ENCODE results near the gene DPP10.

DPP10 gene

DNA sequence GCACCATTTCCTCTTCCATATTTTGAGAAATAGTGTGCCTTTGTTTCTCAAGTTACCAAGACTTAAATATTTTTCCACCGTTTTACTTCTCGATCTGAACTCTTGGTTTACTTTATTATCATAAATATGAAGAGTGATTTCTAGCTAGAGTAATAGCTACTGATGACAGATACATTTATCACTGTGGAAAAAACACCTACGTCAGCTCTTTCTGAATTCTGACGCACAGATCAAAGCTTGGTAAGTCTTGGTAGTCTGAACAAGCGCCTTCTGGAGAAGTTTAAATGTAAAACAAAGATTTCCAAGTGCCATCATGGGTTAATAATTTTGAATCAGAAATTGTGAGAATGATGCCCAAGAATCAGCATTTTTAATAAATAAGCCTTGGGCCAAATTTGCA lies 367.7 kb downstream of the DPP10 start:
- DNase-seq (ENCODE audit: low read depth) = no peak

DNA sequence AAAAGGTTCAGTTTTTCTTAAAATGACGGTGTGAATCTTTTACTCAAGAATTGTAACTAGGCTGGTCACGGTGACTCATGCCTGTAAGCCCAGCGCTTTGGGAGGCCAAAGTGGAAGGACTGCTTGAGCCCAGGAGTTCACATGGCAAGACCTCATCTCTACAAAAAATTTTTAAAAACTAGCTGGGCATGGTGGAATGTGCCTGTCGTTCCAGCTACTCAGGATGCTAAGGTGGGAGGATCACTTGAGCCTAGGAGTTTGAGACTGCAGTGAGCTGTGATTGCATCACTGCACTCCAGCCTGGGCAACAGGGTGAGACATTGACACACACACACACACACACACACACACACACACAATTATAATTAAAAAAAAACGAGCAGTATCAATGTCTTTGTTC lies 369.8 kb downstream of the DPP10 start:
- no peak for DNase-seq (ENCODE audit: low read depth)

DNA sequence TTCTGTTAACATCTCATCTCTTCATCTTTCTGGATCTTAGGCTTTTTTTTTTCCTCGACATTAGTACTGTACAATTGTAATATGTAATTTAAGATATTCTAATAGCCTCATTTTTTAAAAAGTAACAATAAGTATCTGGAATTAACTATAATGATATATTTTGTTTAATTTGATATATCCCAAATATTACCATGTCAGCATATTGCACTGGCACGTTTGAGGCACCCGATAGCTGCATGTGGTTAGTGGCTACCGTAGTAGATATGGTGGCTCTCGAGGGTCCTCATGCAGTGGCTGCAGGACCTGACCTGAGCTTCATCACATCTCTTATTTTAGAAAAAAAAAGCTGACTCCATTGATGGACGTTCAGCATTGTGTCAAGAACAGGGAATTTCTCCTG lies 371.9 kb downstream of the DPP10 start:
- DNase-seq (ENCODE audit: low read depth) = no peak

DNA sequence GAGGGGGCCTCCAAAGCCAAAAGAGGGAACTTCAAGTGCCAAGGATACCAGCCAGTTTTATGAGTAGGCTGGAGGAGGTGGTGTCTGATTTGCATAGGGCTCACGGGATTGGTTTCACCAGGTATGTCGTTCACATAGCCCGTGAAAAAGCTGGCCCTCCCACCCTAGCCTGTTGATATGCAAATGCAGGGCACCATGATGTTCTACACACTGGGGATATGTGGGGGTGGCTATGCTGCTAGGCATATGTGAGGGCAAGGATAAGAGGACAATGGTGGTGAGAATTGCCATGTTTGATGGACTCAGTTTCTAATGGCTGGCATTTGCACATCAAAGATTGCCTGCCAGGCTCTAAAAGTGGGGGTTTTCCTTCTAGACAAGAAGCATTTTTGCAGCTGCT lies 378.6 kb downstream of the DPP10 start:
- no peak for DNase-seq (ENCODE audit: low read depth)

DNA sequence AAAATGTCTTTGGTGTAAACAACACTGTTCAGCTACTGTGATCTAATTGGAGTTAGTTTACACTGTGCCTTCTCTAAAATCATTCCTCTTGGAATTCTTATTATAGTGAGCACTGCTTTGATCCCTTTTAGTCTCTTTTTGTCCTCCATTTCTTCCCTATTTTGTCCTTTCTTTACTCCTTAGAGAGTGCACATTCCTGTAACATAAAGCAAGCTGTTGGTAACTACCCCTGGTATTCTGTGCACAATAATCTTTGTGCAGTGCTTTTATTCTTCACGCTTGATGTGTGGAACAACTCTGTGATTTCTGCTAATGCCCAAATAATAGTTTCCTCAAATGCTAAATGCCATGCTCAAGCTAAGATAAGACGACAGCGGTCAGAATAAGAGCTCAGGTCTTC lies 401.5 kb downstream of the DPP10 start:
- DNase-seq (ENCODE audit: low read depth) = no peak

DNA sequence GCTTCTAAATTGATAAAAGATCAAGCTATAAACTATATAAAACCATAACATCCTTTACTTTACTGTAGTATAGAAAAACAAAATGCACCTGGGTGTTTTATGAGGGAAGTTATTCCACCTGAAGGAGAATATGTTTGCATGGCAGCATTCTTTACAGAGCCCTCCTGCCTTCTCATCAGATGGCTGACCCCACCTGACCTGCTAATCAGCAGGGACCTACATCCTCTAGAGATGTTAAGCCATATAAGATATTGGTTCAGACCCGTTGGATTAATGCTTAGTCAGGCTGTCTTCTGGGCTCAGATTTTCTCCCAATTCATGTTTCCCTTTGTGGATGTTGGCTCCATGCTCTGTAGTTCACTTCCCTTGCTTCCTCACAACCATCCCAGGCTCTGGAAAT lies 414.8 kb downstream of the DPP10 start:
- DNase-seq (ENCODE audit: low read depth) = no peak

DNA sequence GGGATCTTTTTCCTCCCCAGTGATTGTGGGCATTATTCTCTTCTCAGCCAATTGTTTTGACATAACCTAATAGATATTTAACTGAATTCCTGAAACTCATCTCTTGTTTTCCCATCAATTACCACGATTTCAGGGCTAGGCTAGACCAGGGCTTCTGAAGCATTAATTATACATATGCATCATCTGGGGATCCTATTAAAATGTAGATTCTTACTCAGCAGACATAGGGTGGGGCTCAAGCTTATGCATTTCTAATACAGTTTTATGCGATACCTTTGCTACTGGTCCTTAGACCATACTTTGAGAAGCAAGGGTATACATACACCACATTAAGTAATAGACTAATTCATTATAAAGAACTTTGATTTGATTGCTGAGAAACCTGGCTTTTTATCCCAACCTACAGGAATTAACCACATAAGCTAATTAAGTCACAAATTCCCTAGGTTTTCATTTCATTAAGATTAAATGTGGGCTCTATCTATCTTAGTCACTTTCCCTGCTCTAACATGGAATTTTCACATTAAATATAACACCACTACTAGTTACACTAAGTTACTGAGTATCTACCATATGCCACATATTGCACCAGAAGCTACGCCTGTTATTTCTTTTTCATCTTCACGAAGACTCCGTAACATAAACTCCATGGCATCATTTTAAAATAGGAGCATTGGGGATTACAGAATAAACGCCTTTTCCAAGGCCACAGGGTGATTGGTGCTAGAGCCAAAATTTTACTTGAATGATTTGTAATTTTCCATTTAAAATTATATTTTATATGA lies 417.5 kb downstream of the DPP10 start:
- DNase-seq (ENCODE audit: low read depth) = no peak

DNA sequence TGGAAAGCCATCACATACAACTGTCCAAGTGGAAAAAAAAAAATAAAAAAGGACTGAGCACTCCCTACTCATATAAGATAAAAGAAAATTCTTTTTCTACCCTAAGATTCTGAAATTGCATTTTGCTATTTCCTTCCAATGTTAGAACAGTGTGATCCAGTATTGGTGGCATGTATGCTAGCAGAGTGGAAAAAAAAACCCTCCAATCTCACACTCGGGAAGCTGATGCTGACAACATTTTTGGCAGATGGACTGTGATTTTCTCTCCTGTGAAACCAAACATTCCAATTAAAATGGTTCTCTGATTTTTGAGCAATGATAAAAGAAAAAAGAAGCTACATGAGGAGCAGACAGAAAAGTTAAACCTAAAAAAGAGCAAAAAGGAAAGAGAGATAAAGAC lies 419.8 kb downstream of the DPP10 start:
- DNase-seq (ENCODE audit: low read depth) = no peak

DNA sequence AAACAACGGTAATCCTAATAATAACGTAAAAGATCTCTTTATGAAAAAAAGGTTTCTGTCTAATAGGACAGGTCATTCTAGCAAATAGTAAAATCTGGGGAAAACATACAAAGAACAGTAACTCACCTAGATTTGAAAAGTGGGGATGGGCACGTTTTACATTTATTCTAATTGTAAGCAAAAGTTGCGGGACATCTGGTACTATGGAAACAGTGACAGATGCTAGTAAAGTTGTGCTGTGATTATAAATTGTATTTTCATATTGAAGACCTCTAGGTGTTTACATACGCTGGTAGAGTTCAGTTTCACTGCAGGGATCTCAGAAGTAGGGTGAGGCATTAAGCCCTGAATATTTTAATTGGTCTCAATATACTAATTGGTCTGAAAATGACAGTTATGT lies 422.5 kb downstream of the DPP10 start:
- DNase-seq (ENCODE audit: low read depth) = no peak

DNA sequence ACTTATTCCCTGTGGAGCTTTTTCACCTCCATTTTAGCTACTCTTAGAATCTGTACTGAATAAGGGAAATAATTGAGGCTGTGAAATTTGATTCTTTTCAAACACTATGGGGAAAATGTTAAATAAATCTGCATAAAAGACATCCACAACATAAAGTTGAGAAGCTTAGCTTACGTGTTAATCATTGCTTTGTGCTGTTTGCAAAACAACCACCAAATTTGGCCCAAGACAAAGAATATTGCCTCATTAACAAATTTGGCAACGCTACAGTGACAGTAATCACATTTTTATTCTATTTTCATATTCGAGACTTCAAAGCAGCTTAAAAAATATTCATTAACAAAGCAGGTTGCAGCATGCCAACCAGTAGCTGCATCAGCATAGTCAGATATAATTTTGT lies 437.6 kb downstream of the DPP10 start:
- DNase-seq (ENCODE audit: low read depth) = no peak

DNA sequence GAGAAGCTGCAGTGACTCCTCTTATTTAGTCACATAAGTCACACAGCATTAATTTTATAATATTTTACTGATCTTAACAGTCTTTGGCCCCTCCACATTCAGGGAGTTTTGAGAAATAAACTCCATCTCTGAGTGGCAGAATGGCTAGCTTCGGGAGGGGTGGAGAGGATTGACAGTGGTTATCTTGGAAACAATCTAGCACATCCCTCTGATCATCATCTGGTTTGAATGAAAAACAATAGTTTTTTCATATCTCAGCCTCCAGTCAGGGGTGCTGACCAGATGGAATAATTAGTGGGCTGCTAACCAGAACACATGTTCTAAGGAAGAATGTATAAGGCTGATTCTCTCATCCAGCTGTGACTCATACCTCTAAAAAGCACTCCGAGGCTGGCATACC lies 477.5 kb downstream of the DPP10 start:
- DNase-seq (ENCODE audit: low read depth) = no peak

DNA sequence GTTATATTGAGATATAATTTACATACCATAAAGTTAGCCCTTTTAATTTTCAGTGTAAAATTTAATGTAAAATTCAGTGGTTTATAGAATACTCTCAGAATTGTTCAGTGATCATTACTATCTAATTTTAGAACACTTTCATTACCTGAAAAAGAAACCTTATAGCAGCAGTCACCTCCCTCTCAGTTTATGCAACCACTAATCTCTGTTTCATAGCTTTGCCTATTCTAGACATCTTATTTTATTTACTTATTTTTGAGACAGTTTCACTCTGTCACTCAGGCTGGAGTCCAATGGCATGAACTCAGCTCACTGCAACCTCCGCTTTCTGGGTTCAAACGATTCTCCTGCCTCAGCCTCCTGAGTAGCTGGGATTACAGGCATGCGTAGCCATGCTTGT lies 479.6 kb downstream of the DPP10 start:
- DNase-seq (ENCODE audit: low read depth) = no peak

DNA sequence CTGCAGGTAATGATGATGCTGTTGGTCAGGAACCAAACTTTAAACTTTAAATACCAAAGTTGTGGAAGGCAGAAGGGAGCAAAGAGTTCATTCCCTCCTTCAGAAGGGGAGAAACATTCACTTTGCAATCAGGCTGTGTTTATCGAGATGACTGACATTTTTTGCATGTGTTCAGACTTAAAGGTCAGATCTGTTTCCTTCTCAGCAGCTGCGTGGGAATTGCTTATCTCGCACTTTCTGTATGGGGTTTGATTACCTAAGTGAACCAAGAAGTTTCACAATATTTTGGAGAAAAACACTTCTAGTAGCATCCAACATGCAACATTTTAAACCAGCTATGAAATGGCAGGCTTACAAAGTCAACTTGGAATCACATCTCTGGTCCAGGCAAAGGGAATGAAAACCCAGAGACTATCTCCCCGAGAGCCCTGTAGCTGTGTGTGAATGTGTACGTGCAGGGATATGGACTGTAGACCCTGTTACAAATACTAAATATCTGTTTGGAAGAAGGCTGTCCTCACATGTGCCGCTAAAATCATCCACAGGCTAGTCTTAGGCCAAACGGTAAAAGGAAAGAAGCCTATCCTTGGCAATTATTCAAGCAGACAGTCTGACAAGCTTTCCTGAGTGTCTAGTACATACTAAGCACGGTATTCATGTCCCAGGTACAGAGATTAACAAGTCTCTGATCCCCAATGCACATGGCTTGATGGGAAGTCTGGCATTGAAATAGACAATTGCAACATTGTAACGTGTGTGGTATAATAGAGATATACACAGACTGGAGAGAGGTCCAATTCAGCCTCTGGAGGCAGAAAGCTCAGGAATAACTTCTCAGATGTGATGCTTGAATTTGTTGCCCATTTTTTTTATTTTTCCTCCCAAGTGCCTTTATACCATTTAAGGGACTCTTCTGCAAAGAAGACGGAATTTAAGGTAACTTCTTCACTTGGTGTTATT lies 483.1 kb downstream of the DPP10 start:
- no peak for DNase-seq (ENCODE audit: low read depth)

DNA sequence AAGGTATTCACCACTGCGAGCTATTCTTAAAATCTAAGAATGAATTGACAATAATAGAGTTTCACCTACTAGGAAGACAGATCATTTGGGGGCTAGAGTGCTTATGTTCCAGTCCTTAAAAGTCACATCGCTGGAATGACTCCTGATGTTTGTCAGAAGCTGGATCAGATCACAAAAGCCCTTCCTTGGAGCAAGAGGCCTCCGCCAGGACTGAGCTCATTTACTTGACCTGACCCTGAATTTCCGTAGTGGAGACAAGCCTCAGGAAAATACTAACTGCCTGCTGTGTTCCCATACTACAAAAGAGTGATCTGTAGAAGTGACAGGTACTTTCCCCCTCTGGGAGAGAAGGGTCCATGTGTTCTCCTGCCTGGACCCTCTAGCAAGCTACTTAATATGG lies 483.9 kb downstream of the DPP10 start:
- no peak for DNase-seq (ENCODE audit: low read depth)

DNA sequence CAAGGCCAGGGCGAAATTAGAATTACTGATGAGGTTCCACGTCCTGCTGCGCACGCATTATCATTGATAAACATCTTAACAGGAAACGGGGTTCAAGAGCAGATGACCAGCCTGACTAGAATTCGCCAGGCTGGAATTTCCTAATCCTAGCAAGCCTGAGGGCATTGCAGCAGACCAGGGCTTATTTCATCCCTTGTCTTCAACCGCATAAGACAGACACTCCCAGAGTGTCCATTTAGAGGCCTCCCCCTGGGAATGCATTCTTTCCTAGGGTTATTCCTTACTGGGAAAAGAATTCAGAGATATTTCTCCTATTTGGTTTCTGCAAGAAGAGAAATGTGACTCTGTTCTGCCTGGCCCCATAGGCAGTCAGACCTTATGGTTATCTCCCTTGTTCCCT lies 486.8 kb downstream of the DPP10 start:
- DNase-seq (ENCODE audit: low read depth) = no peak

DNA sequence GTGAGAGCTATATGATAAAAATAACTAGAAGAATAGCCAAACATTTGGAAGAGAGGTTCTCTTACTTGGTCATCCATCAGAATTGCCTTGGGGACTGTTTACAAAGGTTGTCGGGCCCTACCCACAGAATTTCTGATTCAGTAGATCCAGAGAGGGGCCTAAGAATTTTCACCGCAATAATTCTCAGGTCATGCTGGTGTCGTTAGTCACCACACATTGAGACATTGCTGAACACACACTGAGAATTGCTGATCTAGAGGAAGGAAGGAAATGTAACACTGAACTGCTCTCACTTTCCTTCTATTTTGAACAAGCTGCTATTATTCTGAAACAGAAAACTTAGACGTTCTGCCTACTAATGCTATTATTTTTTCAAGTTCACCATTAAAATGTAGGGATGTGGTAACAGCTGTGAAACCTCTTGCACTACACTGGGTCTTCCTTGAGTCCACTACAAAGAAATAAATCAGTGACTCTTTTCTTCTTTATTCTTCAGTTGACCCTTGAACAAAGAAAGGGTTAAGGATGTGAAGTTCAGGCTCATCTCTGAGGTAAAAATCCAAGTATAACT lies 491.3 kb downstream of the DPP10 start:
- DNase-seq (ENCODE audit: low read depth) = no peak

DNA sequence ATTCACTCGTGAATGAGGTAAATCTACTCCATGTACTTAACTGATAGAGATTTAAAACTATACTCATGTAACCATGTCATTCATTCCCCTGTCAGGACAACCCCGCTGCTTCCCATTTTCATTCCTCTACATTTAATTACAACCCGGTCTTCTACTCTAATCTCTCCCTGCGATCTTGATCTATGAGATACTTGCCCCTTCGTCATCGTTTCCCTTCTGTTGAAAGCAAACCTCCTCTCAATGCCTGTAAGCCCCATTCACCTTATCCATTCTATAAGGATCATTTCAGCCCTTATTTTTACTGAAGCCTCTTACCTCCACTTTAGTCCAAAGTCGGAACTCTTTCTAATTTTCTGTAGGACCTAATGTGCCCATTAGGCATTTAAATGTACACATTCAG lies 492.6 kb downstream of the DPP10 start:
- DNase-seq (ENCODE audit: low read depth) = no peak

DNA sequence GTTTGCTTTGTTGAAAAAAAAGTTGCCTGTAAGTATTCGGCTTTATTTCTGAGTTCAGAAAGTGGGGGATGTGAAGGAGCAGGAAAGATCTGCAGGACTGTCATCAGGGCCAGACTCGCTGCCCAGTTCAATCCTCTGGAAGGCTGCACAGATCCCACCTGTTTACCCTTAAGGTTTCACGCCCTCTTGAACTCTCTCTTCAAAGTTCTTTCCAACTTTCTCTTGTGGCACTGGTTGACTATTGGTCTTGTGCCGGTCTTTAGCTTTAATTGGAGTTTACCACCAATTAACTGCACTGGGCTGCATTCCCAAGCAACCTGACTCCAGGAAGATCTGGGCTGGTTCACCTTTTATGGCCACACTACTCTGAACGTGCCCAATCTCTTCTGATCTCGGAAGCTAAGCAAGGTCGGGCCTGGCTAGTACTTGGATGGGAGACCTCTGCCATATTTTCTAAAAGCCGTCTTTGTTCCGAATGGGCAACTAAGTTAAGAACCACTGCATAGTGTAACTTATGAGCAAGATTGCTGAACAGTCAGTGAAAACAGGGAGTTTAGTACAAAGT lies 495.0 kb downstream of the DPP10 start:
- DNase-seq (ENCODE audit: low read depth) = no peak

DNA sequence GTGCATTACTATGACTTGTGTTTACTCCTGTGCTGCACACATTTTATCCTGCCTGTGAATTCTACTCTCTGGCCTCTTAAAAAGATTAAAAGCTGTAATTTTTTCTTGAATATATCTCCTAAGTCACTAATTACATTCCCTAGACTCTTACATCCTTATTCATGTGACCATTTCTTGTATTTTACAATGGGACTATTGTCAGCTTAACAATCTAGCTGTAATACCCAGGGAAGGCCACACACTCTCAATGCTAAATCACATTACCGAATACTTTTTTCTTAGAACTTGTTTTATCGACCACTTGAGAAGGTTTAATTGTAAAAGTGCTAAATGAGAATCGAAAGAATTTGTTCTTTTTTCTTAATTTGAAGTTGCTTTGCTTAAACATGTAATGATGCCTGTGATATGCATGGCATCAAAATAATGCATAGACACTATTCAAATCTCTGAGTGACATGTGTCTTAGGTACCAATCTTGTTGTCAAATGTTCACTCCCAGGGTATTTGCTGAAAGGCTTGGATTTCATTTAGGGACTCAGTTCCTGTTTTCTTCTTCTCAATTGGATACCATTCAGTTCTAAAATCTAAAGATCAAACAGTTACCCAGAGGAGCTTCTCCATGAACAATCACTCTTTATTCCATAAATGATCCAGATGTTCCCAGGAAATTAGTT lies 498.5 kb downstream of the DPP10 start:
- DNase-seq (ENCODE audit: low read depth) = no peak

DNA sequence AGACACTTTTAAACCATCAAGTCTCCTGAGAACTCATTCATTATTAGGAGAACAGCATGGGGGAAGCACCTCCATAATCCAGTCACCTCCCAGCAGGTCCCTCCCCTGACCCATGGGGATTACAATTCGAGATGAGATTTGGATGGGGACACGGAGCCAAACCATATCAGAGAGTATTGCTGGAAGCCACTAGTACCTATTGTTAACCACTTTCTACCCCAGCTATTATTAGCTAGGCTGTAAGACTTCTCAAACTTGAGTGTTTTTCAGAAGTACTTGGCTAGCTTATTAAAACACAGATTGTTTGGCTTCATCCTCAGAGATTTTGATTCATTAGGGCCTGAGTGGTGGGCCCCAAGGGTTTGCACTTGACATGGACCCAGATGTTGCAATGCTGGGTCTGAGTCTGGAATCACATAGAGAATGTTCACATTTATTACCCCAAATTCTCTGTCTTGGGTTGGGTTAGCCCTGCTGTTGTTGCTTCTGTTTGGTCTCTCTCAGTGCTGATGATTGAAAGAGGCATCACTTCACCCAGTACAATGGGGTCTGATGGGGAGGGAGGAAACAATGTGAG lies 506.9 kb downstream of the DPP10 start:
- no peak for DNase-seq (ENCODE audit: low read depth)

DNA sequence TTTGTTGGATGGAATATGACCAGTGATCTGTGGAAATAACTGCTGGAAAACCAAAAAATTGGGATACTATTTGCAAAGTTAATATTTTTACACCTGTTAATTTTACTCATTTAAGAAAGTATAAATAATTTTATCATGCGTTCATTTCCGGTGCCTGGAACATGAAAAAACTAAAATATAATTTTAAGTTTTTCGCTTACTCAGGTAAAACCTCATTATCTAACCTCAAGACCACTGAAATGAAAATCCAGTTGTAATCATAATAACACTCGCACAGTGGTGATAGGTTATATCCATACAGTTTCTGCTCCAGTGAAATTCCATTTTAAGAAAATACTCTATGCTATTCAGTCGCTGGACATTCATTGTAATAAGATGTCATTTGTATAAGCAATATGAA lies 517.9 kb downstream of the DPP10 start:
- DNase-seq (ENCODE audit: low read depth) = no peak

DNA sequence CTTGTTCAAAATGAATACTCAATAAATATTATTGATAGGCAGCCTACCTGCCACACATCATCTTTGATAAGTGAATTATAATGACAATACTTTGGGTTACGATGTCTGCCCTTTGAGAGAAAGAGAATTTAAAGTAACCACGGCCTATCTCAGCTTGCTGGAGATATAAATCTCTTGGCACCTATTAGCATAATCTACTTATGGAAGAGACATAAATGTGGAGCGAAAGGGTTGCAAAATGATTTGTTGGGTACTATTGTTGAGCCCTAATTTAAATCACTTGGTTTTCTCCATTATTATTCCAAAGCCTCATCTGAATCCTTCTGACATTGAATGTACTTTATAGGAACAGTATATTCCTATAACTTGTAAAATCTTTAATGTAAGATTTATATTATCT lies 520.1 kb downstream of the DPP10 start:
- DNase-seq (ENCODE audit: low read depth) = no peak

Measured in activated T-cell treated with anti-CD3 and anti-CD28 coated beads for 48 hours (primary cell).